ENCODE results near the gene PALLD.

Gene PALLD

DNA sequence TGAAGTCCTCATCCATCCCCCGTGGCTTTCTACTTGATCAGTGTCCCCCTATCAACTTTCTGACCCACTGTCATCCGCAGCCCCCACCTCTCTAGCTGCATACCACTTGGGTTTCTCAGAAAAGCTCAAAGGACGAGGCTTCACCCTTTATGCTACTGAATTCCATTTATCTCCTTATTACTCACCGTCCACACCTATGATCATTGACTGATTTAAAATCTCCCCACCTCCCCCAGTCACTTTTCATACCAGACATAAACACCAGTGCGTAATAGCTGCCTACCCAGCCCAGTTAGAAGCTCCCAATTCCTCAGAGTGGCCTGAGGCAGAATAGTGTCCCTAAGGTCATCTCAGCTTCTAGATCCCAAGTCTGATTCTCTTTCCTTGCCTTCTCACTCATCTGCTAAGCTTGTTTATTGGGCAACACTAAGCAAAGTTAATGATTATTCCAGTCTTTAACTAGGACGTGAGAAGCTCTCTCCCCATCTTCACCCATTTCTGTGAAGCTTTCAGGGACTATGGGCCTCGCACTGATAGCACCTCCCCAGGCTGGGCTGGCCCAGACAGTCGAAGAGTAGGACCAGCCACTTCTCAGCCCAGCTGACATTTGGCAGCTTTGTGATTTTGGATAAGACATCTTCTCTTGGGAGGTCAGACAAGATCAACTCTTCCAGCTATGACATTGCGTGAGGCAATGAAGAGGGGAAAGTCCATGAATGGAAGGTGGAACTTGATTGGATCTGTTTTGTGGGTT is 9.4 kb upstream of the PALLD start:
- H3K36me3 ChIP-seq: no peaks in the 10 kb centered on the region

DNA sequence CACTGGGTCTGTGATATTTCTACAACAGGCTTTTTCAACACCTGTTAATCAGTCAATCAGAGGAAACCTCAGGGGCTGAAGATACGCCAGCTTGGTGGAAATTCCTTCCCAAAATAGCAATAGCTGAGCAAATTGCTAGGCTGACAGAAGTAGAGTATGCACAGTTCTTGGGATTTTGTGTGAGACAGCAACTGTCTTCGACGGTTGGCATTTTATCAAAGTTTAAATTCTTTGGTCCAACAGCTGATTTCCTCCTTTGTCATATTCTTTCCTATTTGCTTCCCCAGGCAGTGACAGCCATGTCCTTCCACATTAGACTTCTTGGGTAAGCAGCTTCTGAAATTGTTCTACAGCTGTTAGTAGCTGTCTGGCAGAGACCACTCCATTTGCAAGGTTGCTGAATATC is 8.0 kb upstream of the PALLD start:
- Histone ChIP-seq H3K9me3 (ENCODE audit: severe bottlenecking) (peaks cover 3% of the 10 kb centered on the region), H3K27ac (no peak overlapping the region), H3K27me3 (ENCODE audit: insufficient read depth, low read depth, severe bottlenecking) (no peaks in the 10 kb centered on the region), H3K36me3 (no peaks in the 10 kb centered on the region), H3K4me3 (ENCODE audit: low read depth, low read length) (no peak overlapping the region)
- no peak for DNase-seq
- TF ChIP-seq, protein P1, sequence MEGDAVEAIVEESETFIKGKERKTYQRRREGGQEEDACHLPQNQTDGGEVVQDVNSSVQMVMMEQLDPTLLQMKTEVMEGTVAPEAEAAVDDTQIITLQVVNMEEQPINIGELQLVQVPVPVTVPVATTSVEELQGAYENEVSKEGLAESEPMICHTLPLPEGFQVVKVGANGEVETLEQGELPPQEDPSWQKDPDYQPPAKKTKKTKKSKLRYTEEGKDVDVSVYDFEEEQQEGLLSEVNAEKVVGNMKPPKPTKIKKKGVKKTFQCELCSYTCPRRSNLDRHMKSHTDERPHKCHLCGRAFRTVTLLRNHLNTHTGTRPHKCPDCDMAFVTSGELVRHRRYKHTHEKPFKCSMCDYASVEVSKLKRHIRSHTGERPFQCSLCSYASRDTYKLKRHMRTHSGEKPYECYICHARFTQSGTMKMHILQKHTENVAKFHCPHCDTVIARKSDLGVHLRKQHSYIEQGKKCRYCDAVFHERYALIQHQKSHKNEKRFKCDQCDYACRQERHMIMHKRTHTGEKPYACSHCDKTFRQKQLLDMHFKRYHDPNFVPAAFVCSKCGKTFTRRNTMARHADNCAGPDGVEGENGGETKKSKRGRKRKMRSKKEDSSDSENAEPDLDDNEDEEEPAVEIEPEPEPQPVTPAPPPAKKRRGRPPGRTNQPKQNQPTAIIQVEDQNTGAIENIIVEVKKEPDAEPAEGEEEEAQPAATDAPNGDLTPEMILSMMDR (IDR thresholded peaks at IDR 0.05; ENCODE audit: low read depth, low read length): no peak

More for the DNA sequence above, 9.4 kb upstream of the PALLD start:
- Histone ChIP-seq H3K9me3 (ENCODE audit: severe bottlenecking) (peaks cover 3% of the 10 kb centered on the region), H3K27me3 (ENCODE audit: insufficient read depth, low read depth, severe bottlenecking) (no peaks in the 10 kb centered on the region), H3K4me3 (ENCODE audit: low read depth, low read length) (no peak overlapping the region), H3K27ac (no peak overlapping the region)
- no peak for DNase-seq
- TF ChIP-seq, protein P1 (IDR thresholded peaks at IDR 0.05; ENCODE audit: low read depth, low read length): no peak

DNA sequence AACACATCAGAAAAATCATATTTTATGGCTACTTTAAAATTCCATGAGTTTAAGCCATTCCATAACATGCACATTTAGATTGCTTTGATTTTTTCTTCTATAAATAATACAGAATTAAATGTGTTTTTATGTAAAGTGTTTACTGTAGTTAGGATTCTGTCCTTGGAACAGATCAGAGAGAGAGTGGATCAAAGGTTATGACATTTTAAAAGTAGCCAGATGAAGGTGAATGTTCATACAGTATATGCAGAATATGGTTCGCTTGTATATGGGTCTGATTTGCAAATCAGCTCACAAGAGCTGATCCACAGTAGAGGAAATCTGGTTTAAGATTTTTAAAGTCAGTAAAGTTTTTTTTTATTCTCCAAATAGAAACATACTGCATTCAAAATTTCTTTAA is 7.2 kb upstream of the PALLD start:
- TF ChIP-seq, protein P1 (IDR thresholded peaks at IDR 0.05; ENCODE audit: low read depth, low read length): no peak

DNA sequence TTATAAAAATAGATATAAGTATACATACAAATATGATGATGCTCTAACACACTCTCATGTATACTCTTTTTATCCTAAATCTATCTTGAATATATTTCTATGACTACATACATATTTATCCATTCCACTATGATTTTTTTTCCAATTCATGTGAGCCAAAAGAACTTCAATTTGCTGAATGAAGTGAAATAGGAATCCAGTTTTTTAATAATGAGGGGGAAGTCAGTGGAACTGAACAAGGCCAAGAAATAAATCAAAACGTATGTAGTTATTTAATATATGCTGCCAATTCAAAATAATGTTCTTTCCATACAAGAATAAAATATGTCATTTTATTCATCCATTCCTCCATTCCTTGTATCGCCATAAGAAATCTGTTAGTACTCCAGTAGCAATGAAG is 6.1 kb upstream of the PALLD start:
- TF ChIP-seq, protein P1 (IDR thresholded peaks at IDR 0.05; ENCODE audit: low read depth, low read length): no peak
- no peaks in the 10 kb centered on the region for H3K27me3 ChIP-seq (ENCODE audit: insufficient read depth, low read depth, severe bottlenecking)
- H3K4me3 ChIP-seq (ENCODE audit: low read depth, low read length): no peak overlapping the region
- DNase-seq: no peak
- H3K27ac ChIP-seq: no peak overlapping the region
- peaks cover 3% of the 10 kb centered on the region for H3K9me3 ChIP-seq (ENCODE audit: severe bottlenecking)
- H3K36me3 ChIP-seq: no peaks in the 10 kb centered on the region

More for the DNA sequence above, 7.2 kb upstream of the PALLD start:
- H3K9me3 ChIP-seq (ENCODE audit: severe bottlenecking): peaks cover 3% of the 10 kb centered on the region
- H3K27me3 ChIP-seq (ENCODE audit: insufficient read depth, low read depth, severe bottlenecking): no peaks in the 10 kb centered on the region
- H3K36me3 ChIP-seq: no peaks in the 10 kb centered on the region
- no peak for DNase-seq
- H3K27ac ChIP-seq: no peak overlapping the region
- no peak overlapping the region for H3K4me3 ChIP-seq (ENCODE audit: low read depth, low read length)

DNA sequence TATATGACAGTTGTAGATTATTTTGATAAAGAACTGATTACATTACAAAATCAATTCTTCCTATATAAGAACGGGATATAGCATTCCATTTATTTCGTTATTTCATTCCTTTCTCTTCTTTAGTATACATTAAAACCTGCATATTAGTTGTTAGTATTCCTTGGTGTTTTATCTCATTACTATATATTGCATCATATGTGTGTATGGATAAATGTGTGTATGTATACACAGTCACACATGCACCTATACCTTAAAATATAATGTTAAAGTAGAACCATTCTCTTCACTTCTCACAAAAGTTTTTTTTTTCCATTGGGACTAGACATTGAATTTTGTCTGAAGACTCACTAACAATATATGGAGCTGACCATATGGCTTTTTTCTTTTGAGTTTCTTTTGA is 5.3 kb upstream of the PALLD start:
- Histone ChIP-seq H3K27me3 (ENCODE audit: insufficient read depth, low read depth, severe bottlenecking) (no peaks in the 10 kb centered on the region), H3K4me3 (ENCODE audit: low read depth, low read length) (no peak overlapping the region), H3K9me3 (ENCODE audit: severe bottlenecking) (peaks cover 3% of the 10 kb centered on the region), H3K36me3 (no peaks in the 10 kb centered on the region), H3K27ac (no peak overlapping the region)
- TF ChIP-seq, protein P1 (IDR thresholded peaks at IDR 0.05; ENCODE audit: low read depth, low read length): no peak
- DNase-seq: no peak

DNA sequence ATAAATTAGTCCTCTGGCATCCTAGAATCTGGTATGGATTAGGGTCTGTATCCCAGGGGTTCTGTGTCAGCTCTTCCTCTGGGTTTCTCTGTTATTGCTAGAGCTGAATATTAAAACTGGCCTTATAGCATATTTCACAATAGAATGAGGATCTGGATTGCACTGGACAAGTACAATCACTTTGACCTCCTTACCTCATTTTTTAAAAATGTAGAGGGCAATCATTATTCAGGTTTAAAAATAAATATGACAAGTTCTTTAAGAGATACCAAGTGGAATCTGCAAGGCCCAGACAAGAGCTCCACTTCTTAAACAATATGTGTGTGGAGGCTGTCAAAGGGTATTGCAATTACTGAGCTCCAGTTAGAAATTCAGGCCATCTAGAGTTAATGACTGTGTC is 1.4 kb downstream of the PALLD start:
- TF ChIP-seq, protein P1 (IDR thresholded peaks at IDR 0.05; ENCODE audit: low read depth, low read length): no peak

More for the DNA sequence above, 1.4 kb downstream of the PALLD start:
- H3K9me3 ChIP-seq (ENCODE audit: severe bottlenecking): no peaks in the 10 kb centered on the region
- DNase-seq: no peak
- no peaks in the 10 kb centered on the region for H3K27me3 ChIP-seq (ENCODE audit: insufficient read depth, low read depth, severe bottlenecking)
- no peak overlapping the region for H3K4me3 ChIP-seq (ENCODE audit: low read depth, low read length)
- H3K27ac ChIP-seq: no peak overlapping the region
- no peaks in the 10 kb centered on the region for H3K36me3 ChIP-seq

All from WERI-Rb-1 (cell line).